Suprapubic skin (tissue), 4 donors: ENCODE measurements around the gene PSMD13.

ENCODE experiments used
- POLR2A ChIP-seq, 2 donors: fragments of 450-650 bp; IDR thresholded peaks; one replicate each; pipeline ENCODE4 v1.6.1; 2017; ENCODE audit warnings: antibody characterized with exemption in 2 of 2, mild to moderate bottlenecking in 2 of 2, moderate library complexity in 2 of 2
- POLR2AphosphoS5 ChIP-seq, 3 donors: sonication (generic); formaldehyde crosslinking; IDR thresholded peaks; one replicate each; pipeline ENCODE4 v1.6.1; 2017; ENCODE audit warnings: antibody characterized with exemption in 3 of 3
- TF ChIP-seq, protein P1 (sequence below), 2 donors: fragments of 200-600 bp in 1 of 2; fragments of 450-650 bp in 1 of 2; sonication (generic) in 1 of 2; IDR thresholded peaks; one replicate each; pipeline ENCODE4 v1.5.1; 2016 to 2019; ENCODE audit warnings: antibody characterized with exemption in 2 of 2, mild to moderate bottlenecking in 1 of 2, moderate library complexity in 1 of 2

- TF ChIP-seq, protein P1, sequence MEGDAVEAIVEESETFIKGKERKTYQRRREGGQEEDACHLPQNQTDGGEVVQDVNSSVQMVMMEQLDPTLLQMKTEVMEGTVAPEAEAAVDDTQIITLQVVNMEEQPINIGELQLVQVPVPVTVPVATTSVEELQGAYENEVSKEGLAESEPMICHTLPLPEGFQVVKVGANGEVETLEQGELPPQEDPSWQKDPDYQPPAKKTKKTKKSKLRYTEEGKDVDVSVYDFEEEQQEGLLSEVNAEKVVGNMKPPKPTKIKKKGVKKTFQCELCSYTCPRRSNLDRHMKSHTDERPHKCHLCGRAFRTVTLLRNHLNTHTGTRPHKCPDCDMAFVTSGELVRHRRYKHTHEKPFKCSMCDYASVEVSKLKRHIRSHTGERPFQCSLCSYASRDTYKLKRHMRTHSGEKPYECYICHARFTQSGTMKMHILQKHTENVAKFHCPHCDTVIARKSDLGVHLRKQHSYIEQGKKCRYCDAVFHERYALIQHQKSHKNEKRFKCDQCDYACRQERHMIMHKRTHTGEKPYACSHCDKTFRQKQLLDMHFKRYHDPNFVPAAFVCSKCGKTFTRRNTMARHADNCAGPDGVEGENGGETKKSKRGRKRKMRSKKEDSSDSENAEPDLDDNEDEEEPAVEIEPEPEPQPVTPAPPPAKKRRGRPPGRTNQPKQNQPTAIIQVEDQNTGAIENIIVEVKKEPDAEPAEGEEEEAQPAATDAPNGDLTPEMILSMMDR (IDR thresholded peaks at IDR 0.05) = no peak
- no peak for TF ChIP-seq POLR2AphosphoS5 (IDR thresholded peaks at IDR 0.05)
- no peak for TF ChIP-seq POLR2A (IDR thresholded peaks at IDR 0.05)
Observed at GRCh38 chr11:284105-285020, 47.6 kb downstream of the PSMD13 start.
